ENCODE results near the gene WDFY4. TPM values are rescaled to one million over a fixed set of nuclear protein-coding genes. Genes with fewer than 3 reads are reported as not detected.

The WDFY4 gene
- total RNA-seq, 1 donor from 2014 or later: 33.8 TPM

DNA sequence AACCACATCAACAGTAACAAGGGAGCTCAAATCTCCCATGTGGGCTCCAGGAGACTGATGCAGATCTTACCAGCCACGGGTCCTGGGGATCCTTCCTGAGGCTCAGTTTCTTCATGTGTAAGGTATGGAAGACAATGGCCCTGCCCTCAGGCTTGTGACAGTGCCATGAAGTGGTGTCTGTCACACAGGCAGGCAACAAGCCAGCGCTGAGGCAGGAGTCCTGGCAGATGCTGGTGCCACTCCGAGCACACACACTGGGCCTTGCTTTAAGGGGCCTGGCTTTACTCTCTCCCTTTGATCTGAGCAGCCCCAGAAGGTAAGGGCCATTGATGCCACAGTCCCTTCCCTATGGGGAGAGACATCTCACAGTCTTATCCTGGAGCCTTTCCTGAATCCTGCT lies 283.4 kb downstream of the WDFY4 start:
- no peak overlapping the region for H3K4me3 ChIP-seq
- no peaks in the 10 kb centered on the region for H3K36me3 ChIP-seq
- H3K9me3 ChIP-seq: no peaks in the 10 kb centered on the region
- no peaks in the 10 kb centered on the region for H3K4me1 ChIP-seq
- no peak overlapping the region for H3K27ac ChIP-seq
- TF ChIP-seq, protein P1, sequence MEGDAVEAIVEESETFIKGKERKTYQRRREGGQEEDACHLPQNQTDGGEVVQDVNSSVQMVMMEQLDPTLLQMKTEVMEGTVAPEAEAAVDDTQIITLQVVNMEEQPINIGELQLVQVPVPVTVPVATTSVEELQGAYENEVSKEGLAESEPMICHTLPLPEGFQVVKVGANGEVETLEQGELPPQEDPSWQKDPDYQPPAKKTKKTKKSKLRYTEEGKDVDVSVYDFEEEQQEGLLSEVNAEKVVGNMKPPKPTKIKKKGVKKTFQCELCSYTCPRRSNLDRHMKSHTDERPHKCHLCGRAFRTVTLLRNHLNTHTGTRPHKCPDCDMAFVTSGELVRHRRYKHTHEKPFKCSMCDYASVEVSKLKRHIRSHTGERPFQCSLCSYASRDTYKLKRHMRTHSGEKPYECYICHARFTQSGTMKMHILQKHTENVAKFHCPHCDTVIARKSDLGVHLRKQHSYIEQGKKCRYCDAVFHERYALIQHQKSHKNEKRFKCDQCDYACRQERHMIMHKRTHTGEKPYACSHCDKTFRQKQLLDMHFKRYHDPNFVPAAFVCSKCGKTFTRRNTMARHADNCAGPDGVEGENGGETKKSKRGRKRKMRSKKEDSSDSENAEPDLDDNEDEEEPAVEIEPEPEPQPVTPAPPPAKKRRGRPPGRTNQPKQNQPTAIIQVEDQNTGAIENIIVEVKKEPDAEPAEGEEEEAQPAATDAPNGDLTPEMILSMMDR (IDR thresholded peaks at IDR 0.05): no peak
- no peaks in the 10 kb centered on the region for H3K27me3 ChIP-seq
- DNase-seq (ENCODE audit: low spot score in 2 of 2): no peak
- intact Hi-C loops (cut with DNase I): no loop called here

DNA sequence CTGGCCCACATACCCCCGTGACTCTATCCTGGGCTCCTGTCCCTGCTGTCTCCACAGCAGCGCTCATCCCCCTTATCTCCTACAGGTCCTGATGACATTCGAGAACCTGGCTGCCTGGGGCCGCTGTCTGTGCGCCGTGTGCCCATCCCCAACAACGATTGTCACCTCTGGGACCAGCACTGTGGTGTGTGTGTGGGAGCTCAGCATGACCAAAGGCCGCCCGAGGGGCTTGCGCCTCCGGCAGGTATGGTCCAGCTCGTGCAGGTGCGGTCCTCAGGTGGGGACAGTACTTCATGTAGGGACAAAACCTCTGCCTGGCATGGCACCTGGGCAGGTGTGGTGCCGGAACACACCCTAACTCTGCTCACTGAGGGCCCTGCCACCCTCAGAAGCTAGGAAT lies 285.4 kb downstream of the WDFY4 start:
- Histone ChIP-seq H3K27ac (no peak overlapping the region), H3K27me3 (no peaks in the 10 kb centered on the region), H3K36me3 (no peaks in the 10 kb centered on the region), H3K4me1 (no peaks in the 10 kb centered on the region), H3K9me3 (no peaks in the 10 kb centered on the region), H3K4me3 (no peak overlapping the region)
- intact Hi-C loops (cut with DNase I): loop anchor here (10.0 kb wide), 1 partner anchor 435 kb away; no protein-coding TSS in a partner anchor
- TF ChIP-seq, protein P1 (IDR thresholded peaks at IDR 0.05): no peak
- DNase-seq (ENCODE audit: low spot score in 2 of 2): no peak

DNA sequence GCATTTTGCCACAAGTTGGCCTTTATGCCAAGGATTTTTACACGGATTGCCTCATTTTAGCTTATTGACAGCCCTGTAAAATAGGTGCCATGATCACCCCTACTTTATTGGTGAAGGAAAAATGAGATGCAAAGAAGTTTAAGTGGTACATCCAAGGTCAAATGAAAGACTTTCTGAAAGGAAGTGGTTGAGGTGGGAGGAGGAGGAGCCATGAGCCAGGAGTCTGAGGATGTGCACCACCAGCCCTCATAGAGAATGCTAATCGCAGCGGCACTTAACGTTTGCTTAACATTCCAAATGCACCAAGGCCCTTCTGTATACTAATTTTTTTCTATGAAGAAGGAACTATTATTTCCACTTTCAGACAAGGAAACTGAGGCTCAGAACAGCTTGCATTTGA lies 286.0 kb downstream of the WDFY4 start:
- H3K4me1 ChIP-seq: no peaks in the 10 kb centered on the region
- TF ChIP-seq, protein P1 (IDR thresholded peaks at IDR 0.05): no peak
- H3K27ac ChIP-seq: no peak overlapping the region
- no peaks in the 10 kb centered on the region for H3K36me3 ChIP-seq
- no peaks in the 10 kb centered on the region for H3K9me3 ChIP-seq
- no peaks in the 10 kb centered on the region for H3K27me3 ChIP-seq
- no peak for DNase-seq (ENCODE audit: low spot score in 2 of 2)
- H3K4me3 ChIP-seq: no peak overlapping the region
- intact Hi-C loops (cut with DNase I): loop anchor here (10.0 kb wide), 1 partner anchor 434 kb away; no protein-coding TSS in a partner anchor

DNA sequence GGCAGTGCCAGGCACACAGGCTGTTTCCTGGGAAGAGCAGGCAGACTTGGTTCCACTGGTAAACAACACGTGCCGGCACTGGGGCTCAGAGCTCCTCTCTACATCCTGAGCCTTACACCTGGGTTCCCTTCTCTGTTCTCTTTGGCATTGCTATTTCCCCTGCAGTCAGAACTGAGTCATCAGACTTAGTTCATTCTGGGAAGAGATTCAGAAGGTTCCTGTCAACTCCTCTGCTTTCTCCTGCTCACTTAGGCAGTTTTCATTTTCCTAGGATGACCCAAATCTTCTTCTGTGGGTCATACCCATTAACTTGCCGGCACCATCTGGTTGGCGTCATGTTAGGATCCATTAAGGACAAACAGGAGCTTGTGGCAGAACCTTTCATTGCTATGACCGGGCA lies 288.4 kb downstream of the WDFY4 start:
- no peaks in the 10 kb centered on the region for H3K4me1 ChIP-seq
- H3K27me3 ChIP-seq: no peaks in the 10 kb centered on the region
- no peaks in the 10 kb centered on the region for H3K36me3 ChIP-seq
- intact Hi-C loops (cut with DNase I): loop anchor here (10.0 kb wide), 1 partner anchor 432 kb away; no protein-coding TSS in a partner anchor
- no peaks in the 10 kb centered on the region for H3K9me3 ChIP-seq
- no peak overlapping the region for H3K27ac ChIP-seq
- H3K4me3 ChIP-seq: no peak overlapping the region
- TF ChIP-seq, protein P1 (IDR thresholded peaks at IDR 0.05): no peak
- no peak for DNase-seq (ENCODE audit: low spot score in 2 of 2)

DNA sequence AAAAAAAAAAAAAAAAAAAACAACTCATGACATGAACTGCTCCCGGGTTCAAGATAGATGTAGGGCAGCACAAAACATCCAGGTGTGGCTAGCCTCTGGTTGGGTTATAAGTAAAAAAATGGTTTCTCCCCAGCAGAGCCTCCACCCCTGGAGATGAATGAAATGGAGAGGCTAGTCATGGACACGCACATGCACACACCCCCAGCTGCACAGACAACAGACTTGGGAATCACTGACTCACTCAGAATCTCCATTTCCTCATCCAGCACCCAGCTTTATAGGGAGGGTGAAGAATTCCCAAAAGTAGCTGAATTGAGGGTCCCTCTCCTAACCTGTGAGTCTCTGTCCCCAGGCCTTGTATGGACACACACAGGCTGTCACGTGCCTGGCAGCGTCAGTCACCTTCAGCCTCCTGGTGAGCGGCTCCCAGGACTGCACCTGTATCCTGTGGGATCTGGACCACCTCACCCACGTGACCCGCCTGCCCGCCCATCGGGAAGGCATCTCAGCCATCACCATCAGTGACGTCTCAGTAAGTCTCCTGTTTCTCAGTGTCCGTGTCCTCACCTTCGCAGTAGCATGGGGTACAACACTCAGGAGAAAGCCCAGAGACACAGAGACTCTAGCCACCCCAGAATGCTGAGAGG lies 290.0 kb downstream of the WDFY4 start:
- Histone ChIP-seq H3K4me1 (no peaks in the 10 kb centered on the region), H3K27me3 (no peaks in the 10 kb centered on the region), H3K36me3 (no peaks in the 10 kb centered on the region), H3K9me3 (no peaks in the 10 kb centered on the region), H3K27ac (no peak overlapping the region), H3K4me3 (no peak overlapping the region)
- intact Hi-C loops (cut with DNase I): loop anchor here (10.0 kb wide), 1 partner anchor 430 kb away; no protein-coding TSS in a partner anchor
- TF ChIP-seq, protein P1 (IDR thresholded peaks at IDR 0.05): no peak
- DNase-seq (ENCODE audit: low spot score in 2 of 2): no peak
